H1 (cell line): Measurements from ENCODE around the gene WBP1. TPM values are rescaled to one million over a fixed set of nuclear protein-coding genes. Genes with fewer than 3 reads are reported as not detected.

Experiments
- CTCF ChIA-PET: fragments of 300-600 bp; sonication (Branson Sonifier 250); formaldehyde crosslinking; loops from one replicate; lab custom pipeline; 2021; ENCODE audit not compliant: partially characterized antibody; lab: Charles Lee
- POLR2A ChIA-PET: fragments of 300-600 bp; sonication (Branson Sonifier 250); formaldehyde crosslinking; loops from one replicate; lab custom pipeline; 2021; ENCODE audit warnings: inconsistent platforms; ENCODE audit not compliant: partially characterized antibody; lab: Charles Lee
- DNase-seq, 2 experiments: peaks; one replicate each; pipeline versions ENCODE4 v3.0.0 to v3.0.0-alpha.2; 2010 to 2022; ENCODE audit warnings: low spot score in 2 of 2, low read depth in 1 of 2, mixed read lengths in 1 of 2
- FAIRE-seq: peaks from 2 replicates; lab custom pipeline; 2011; peaks lifted over from hg19 to GRCh38; lab: Jason Lieb, UNC
- H2AFZ ChIP-seq: 2 replicates; pipeline ENCODE4 v1.8.1; 2012; ENCODE audit warnings: low read length, inconsistent platforms
- H2AK5ac ChIP-seq: 2 replicates; pipeline ENCODE4 v1.6.1; 2013; ENCODE audit warnings: low read depth, low read length
- H2BK120ac ChIP-seq: replicated peaks from 2 replicates; pipeline ENCODE3; 2013; ENCODE audit warnings: low read depth, low read length, inconsistent platforms
- H2BK12ac ChIP-seq: 2 replicates; pipeline ENCODE4 v1.6.1; 2013; ENCODE audit warnings: low read depth, low read length
- H2BK15ac ChIP-seq: 2 replicates; pipeline ENCODE4 v1.6.1; 2013; ENCODE audit warnings: low read length
- H2BK20ac ChIP-seq: 2 replicates; pipeline ENCODE4 v1.6.1; 2013; ENCODE audit warnings: low read length
- H2BK5ac ChIP-seq: 2 replicates; pipeline ENCODE4 v1.6.1; 2013; ENCODE audit warnings: low read depth, low read length
- H3K14ac ChIP-seq: 2 replicates; pipeline ENCODE4 v1.6.1; 2013; ENCODE audit warnings: inconsistent platforms; ENCODE audit not compliant: insufficient read length
- H3K18ac ChIP-seq: 2 replicates; pipeline ENCODE4 v1.6.1; 2013; ENCODE audit warnings: low read length; ENCODE audit errors: extremely low read depth
- H3K23ac ChIP-seq: 2 replicates; pipeline ENCODE4 v1.6.1; 2013; ENCODE audit warnings: inconsistent platforms; ENCODE audit not compliant: insufficient read length
- H3K23me2 ChIP-seq: 2 replicates; pipeline ENCODE4 v1.6.1; 2013; ENCODE audit warnings: low read depth, low read length
- H3K27ac ChIP-seq: 2 replicates; pipeline ENCODE4 v1.6.1; 2011; ENCODE audit warnings: low read depth, low read length, inconsistent platforms
- H3K27me3 ChIP-seq, 4 experiments: replicated peaks in 1 of 4; 1 replicate in 1 of 4; 2 replicates in 3 of 4; pipeline versions ENCODE4 v1.6.1 to v1.8.1; 2011 to 2013; ENCODE audit warnings: low read length in 3 of 4, mild to moderate bottlenecking in 3 of 4, inconsistent platforms in 2 of 4, mixed read lengths in 2 of 4, moderate library complexity in 1 of 4; ENCODE audit not compliant: control insufficient read depth in 3 of 4, insufficient read depth in 3 of 4; ENCODE audit errors: extremely low read depth in 1 of 4
- H3K36me3 ChIP-seq, 4 experiments: 2 replicates each; pipeline versions ENCODE4 v1.6.1 to v1.8.1; 2011 to 2013; ENCODE audit warnings: mild to moderate bottlenecking in 4 of 4, low read length in 3 of 4, moderate library complexity in 2 of 4, control low read depth in 1 of 4, inconsistent platforms in 1 of 4; ENCODE audit not compliant: insufficient read depth in 4 of 4, control insufficient read depth in 2 of 4
- H3K4ac ChIP-seq: replicated peaks from 2 replicates; pipeline ENCODE3; 2013; ENCODE audit warnings: low read length, low read depth, mixed read lengths, inconsistent platforms; ENCODE audit not compliant: insufficient read length
- H3K4me1 ChIP-seq, 4 experiments: replicated peaks in 1 of 4; 1 replicate in 1 of 4; 2 replicates in 3 of 4; pipeline versions ENCODE4 v1.6.1 to v1.8.1; 2011 to 2013; ENCODE audit warnings: low read length in 3 of 4, inconsistent platforms in 2 of 4, mixed read lengths in 1 of 4; ENCODE audit not compliant: insufficient read depth in 4 of 4, control insufficient read depth in 3 of 4
- H3K4me2 ChIP-seq, 2 experiments: 2 replicates each; pipeline versions ENCODE4 v1.6.1 to v1.8.1; 2011 to 2013; ENCODE audit warnings: low read depth in 2 of 2, low read length in 2 of 2, control low read depth in 1 of 2, inconsistent platforms in 1 of 2, mild to moderate bottlenecking in 1 of 2; ENCODE audit not compliant: insufficient read depth in 1 of 2
- H3K4me3 ChIP-seq, 4 experiments: fragments of 200-600, 300-600 bp in 1 of 4; sonication (generic), shearing (Covaris generic), sonication (Bioruptor Twin) in 1 of 4; 2 replicates each; pipeline versions ENCODE4 v1.5.1 to v1.8.1; 2011 to 2016; ENCODE audit warnings: low read length in 4 of 4, low read depth in 3 of 4, control low read depth in 2 of 4, inconsistent platforms in 2 of 4, mild to moderate bottlenecking in 2 of 4, mixed read lengths in 1 of 4, moderate library complexity in 1 of 4; ENCODE audit not compliant: insufficient read depth in 2 of 4; ENCODE audit errors: extremely low read depth in 1 of 4
- H3K56ac ChIP-seq: replicated peaks from 2 replicates; pipeline ENCODE3; 2013; ENCODE audit warnings: low read depth, mild to moderate bottlenecking, mixed read lengths, low read length, inconsistent platforms; ENCODE audit not compliant: insufficient read length
- H3K79me1 ChIP-seq: 2 replicates; pipeline ENCODE4 v1.6.1; 2013; ENCODE audit warnings: low read depth, low read length, control low read depth
- H3K79me2 ChIP-seq, 2 experiments: 2 replicates each; pipeline versions ENCODE4 v1.6.1 to v1.8.1; 2012 to 2013; ENCODE audit warnings: low read length in 2 of 2, mild to moderate bottlenecking in 2 of 2, inconsistent platforms in 1 of 2; ENCODE audit not compliant: insufficient read depth in 2 of 2, control insufficient read depth in 1 of 2
- H3K9ac ChIP-seq, 4 experiments: replicated peaks in 1 of 4; 1 replicate in 1 of 4; 2 replicates in 3 of 4; pipeline versions ENCODE4 v1.6.1 to v1.8.1; 2011 to 2013; ENCODE audit warnings: low read depth in 3 of 4, low read length in 3 of 4, control low read depth in 2 of 4, mild to moderate bottlenecking in 2 of 4, moderate library complexity in 2 of 4, inconsistent platforms in 1 of 4; ENCODE audit errors: extremely low read depth in 1 of 4
- H3K9me3 ChIP-seq, 2 experiments: 2 replicates each; pipeline versions ENCODE4 v1.6.1 to v1.8.1; 2012 to 2013; ENCODE audit warnings: mild to moderate bottlenecking in 2 of 2, moderate library complexity in 2 of 2, control low read depth in 1 of 2, inconsistent platforms in 1 of 2, low read depth in 1 of 2, low read length in 1 of 2, mixed read lengths in 1 of 2; ENCODE audit not compliant: insufficient read depth in 2 of 2
- H4K20me1 ChIP-seq, 2 experiments: replicated peaks in 1 of 2; 2 replicates each; pipeline versions ENCODE3 to v1.8.1; 2011 to 2013; ENCODE audit warnings: inconsistent platforms in 2 of 2, low read length in 2 of 2, mild to moderate bottlenecking in 1 of 2; ENCODE audit not compliant: insufficient read depth in 2 of 2, control insufficient read depth in 1 of 2
- H4K5ac ChIP-seq: 2 replicates; pipeline ENCODE4 v1.6.1; 2013; ENCODE audit warnings: low read length, low read depth, mixed read lengths, inconsistent platforms; ENCODE audit not compliant: insufficient read length
- H4K8ac ChIP-seq: 2 replicates; pipeline ENCODE4 v1.8.0; 2013; ENCODE audit warnings: mild to moderate bottlenecking, moderate library complexity, low read length, inconsistent platforms; ENCODE audit not compliant: insufficient read depth; ENCODE audit errors: extremely low read depth
- H4K91ac ChIP-seq: replicated peaks from 2 replicates; pipeline ENCODE3; 2013; ENCODE audit warnings: low read length, mixed read lengths, inconsistent platforms; ENCODE audit not compliant: insufficient read length
- CBX8 ChIP-seq: fragments of 300-800, 300-1000 bp; sonication (generic); IDR thresholded peaks from 2 replicates; pipeline ENCODE4 v1.7.1; 2016; ENCODE audit warnings: low read depth, low read length, borderline replicate concordance
- CHD1 ChIP-seq: IDR thresholded peaks from 2 replicates; pipeline ENCODE4 v1.6.1; 2012; ENCODE audit warnings: low read depth, low read length, improper control_type of control experiment
- EZH2 ChIP-seq: fragments of 200-600 bp; sonication (generic); IDR thresholded peaks from 2 replicates; pipeline ENCODE4 v1.7.1; 2012; ENCODE audit warnings: low read depth, mild to moderate bottlenecking, moderate library complexity, low read length, inconsistent platforms; ENCODE audit not compliant: severe bottlenecking
- SUZ12 ChIP-seq: fragments of 200-600 bp; sonication (generic); IDR thresholded peaks from 2 replicates; pipeline ENCODE4 v1.6.1; 2012; ENCODE audit warnings: mild to moderate bottlenecking, inconsistent platforms, low read length, moderate library complexity, mixed read lengths
- WGBS, 2 experiments: shearing (Covaris generic) in 1 of 2; methylation state at CpG; one replicate each; pipeline versions ENCODE4 v1.1.6 to v1.1.7; 2013 to 2015; ENCODE audit warnings: low lambda C conversion rate in 2 of 2, mixed read lengths in 2 of 2, inconsistent platforms in 1 of 2, low coverage in 1 of 2, missing lambda C conversion rate in 1 of 2; ENCODE audit not compliant: insufficient replicate concordance in 2 of 2, insufficient coverage in 1 of 2, insufficient read length in 1 of 2; ENCODE audit errors: extremely low coverage in 1 of 2, missing lambda C conversion rate in 1 of 2; 5-methylcytosine and 5-hydroxymethylcytosine counted together
- polyA plus RNA-seq, 7 experiments: library from polyadenylated mRNA; depleted of rRNA in 3 of 7; stranded (reverse) in 5 of 7; unstranded in 2 of 7; fragments of >200 nt in 5 of 7; fragments of 200-250 nt in 2 of 7; gene quantifications; 1 replicate in 5 of 7; 2 replicates in 1 of 7; 4 replicates in 1 of 7; pipeline versions ENCODE4 v1.2.1 to v1.2.3, GENCODE V29; 2011 to 2013; ENCODE audit warnings: missing spikeins in 2 of 7, mixed read lengths in 2 of 7
- total RNA-seq: library from RNA; stranded (reverse); fragmentation: NEBNext Ultra II Directional; extraction: Animal tissue kit (Norgen Biotek cat#: 25700); gene quantifications from 2 replicates; pipeline ENCODE4 v1.2.1, GENCODE V29; 2021

The WBP1 gene
- total and polyA plus RNA-seq, 2 of the 8 experiments (the other 6 are each of a cell fraction or from before 2014, with no cell fraction given): 57.2 to 190 TPM

- Histone ChIP-seq H4K5ac (no peak overlapping the region), H4K8ac (peak overlapping the region; percentile 6), H3K18ac (no peak overlapping the region), H3K27me3 (peaks cover 85 to 100% (median 99%) of the 10 kb centered on the region in 4 experiments), H3K9me3 (no peaks in the 10 kb centered on the region), H3K23me2 (peaks cover 35% of the 10 kb centered on the region; the same call in 1 of the 2 replicates), H3K14ac (no peak overlapping the region), H2BK12ac (no peak overlapping the region), H3K23ac (no peak overlapping the region), H3K56ac (no peak overlapping the region), H4K91ac (no peak overlapping the region), H4K20me1 (peaks cover 0 to 13% of the 10 kb centered on the region in 2 experiments), H3K4me2 (peak overlapping the region; percentile 78 to 97), H3K79me2 (no peaks in the 10 kb centered on the region), H2AK5ac (no peak overlapping the region), H3K4me3 (peak overlapping the region; percentile 20 to 57 (median 46); a peak in 4 of 8 replicates), H3K4me1 (peaks cover 7 to 59% (median 38%) of the 10 kb centered on the region in 4 experiments), H3K36me3 (no peaks in the 10 kb centered on the region; a peak in 1 of 8 replicates), H3K9ac (no peak overlapping the region), H3K27ac (no peak overlapping the region), H3K79me1 (no peaks in the 10 kb centered on the region), H3K4ac (no peak overlapping the region), H2AFZ (no peak overlapping the region), H2BK120ac (no peak overlapping the region), H2BK15ac (no peak overlapping the region), H2BK5ac (no peak overlapping the region), H2BK20ac (no peak overlapping the region)
- 16% methylated on average over 15 of the region's 15 CpGs; no CpG with 5 or more reads in 1 of the 2 experiments for WGBS, 2 experiments
- ChIA-PET CTCF (interaction anchor here (0.7 to 5.1 kb wide), 13 partner anchors 10 to 91 kb away, joined by 3 to 24 read pairs (median 6); partner anchors contain the start of genes AUP1, CCDC142, HTRA2 and TLX2), POLR2A (interaction anchor here (0.9 to 9.4 kb wide), 15 partner anchors 10 to 88 kb away, joined by 3 to 73 read pairs (median 4); partner anchors contain the start of genes AUP1, CCDC142, DQX1 and HTRA2)
- DNase-seq (peak in 1 of 2 experiments; percentile 58), FAIRE-seq (no peak)
- TF ChIP-seq CHD1 (no peak), CBX8 (no peak), EZH2 (peak; percentile 76), SUZ12 (peak; percentile 21)
Measured at GRCh38 chr2:74499940-74500577, 41.8 kb downstream of the WBP1 start.
